ENCODE measurements around the gene ZRANB2. TPM values are rescaled to one million over a fixed set of nuclear protein-coding genes. Genes with fewer than 3 reads are reported as not detected.

ZRANB2 gene
- total RNA-seq, 2 donors from 2014 or later, result 56.3 to 86.7 TPM

DNA sequence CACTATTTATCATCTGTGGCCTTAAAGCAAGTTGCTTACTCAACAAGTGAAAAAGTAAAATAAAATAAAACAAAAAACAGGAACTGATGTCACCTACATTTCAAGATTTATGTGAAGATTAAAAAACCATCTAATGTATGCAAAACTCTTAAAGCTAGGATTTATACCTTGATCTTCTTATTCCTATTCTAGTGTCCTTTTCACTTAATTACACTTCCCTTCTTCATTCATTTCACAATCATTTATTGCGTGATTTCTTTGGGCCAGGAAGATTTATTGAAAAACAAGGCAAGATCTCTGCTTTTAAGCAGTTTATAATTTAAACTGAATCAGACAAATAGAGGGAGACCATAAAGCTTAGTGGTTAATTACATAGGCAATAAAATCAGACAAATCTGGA, 51.9 kb downstream of the ZRANB2 start:
- intact Hi-C loops (cut with DNase I), result no loop called here
- Histone ChIP-seq H3K27ac (no peak overlapping the region), H3K4me1 (no peaks in the 10 kb centered on the region), H3K4me3 (no peak overlapping the region), H3K27me3 (no peaks in the 10 kb centered on the region), H3K36me3 (no peaks in the 10 kb centered on the region), H3K9ac (ENCODE audit: low read depth in 2 of 2, low read length in 2 of 2) (no peak overlapping the region), H3K9me3 (no peaks in the 10 kb centered on the region)
- no peak for DNase-seq
- TF ChIP-seq, protein P1, sequence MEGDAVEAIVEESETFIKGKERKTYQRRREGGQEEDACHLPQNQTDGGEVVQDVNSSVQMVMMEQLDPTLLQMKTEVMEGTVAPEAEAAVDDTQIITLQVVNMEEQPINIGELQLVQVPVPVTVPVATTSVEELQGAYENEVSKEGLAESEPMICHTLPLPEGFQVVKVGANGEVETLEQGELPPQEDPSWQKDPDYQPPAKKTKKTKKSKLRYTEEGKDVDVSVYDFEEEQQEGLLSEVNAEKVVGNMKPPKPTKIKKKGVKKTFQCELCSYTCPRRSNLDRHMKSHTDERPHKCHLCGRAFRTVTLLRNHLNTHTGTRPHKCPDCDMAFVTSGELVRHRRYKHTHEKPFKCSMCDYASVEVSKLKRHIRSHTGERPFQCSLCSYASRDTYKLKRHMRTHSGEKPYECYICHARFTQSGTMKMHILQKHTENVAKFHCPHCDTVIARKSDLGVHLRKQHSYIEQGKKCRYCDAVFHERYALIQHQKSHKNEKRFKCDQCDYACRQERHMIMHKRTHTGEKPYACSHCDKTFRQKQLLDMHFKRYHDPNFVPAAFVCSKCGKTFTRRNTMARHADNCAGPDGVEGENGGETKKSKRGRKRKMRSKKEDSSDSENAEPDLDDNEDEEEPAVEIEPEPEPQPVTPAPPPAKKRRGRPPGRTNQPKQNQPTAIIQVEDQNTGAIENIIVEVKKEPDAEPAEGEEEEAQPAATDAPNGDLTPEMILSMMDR (IDR thresholded peaks at IDR 0.05), result no peak

DNA sequence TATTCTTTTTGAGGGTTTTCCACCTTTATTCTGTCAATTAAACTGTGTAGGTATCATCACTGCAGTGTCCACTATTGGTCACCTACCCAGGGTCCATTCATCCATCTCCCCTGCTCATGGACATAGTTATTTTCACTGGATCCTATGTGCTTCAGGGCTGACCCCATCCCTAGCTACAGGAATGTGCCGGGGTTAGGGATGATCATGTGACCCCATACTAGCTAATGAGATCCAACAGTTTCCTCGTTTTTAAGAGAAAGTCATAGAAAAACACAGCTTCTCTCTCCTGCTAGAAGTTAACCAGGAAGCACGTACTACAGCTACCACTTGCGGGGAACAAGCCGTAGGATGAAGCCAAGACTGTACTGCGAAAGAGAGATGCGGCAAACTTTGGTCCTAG, 52.8 kb downstream of the ZRANB2 start:
- Histone ChIP-seq H3K36me3 (no peaks in the 10 kb centered on the region), H3K27me3 (no peaks in the 10 kb centered on the region), H3K4me3 (no peak overlapping the region), H3K9me3 (no peaks in the 10 kb centered on the region), H3K9ac (ENCODE audit: low read depth in 2 of 2, low read length in 2 of 2) (no peak overlapping the region), H3K4me1 (no peaks in the 10 kb centered on the region), H3K27ac (no peak overlapping the region)
- intact Hi-C loops (cut with DNase I), result no loop called here
- TF ChIP-seq, protein P1 (IDR thresholded peaks at IDR 0.05), result no peak
- DNase-seq, result no peak

DNA sequence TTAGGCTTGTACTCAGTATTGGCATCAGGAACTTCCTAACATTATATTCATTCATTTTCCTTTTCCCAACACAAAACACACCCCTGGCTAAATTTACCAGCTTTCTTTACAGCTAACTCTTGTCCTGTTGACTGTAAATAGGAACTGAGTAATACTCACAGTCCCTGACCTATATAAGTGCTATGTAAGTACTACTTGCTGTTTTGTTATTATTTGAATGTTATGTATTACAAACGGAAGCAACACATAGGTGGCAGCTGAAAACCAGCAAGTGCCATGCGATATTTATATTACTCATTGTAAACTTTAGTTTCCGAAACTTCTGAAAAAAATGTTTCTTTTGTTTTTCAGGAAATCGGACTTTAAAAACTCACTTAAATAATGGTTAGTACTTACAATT, 54.7 kb downstream of the ZRANB2 start:
- DNase-seq, result no peak
- Histone ChIP-seq H3K4me3 (no peak overlapping the region), H3K4me1 (no peaks in the 10 kb centered on the region), H3K9ac (ENCODE audit: low read depth in 2 of 2, low read length in 2 of 2) (no peak overlapping the region), H3K27me3 (no peaks in the 10 kb centered on the region), H3K36me3 (no peaks in the 10 kb centered on the region), H3K27ac (no peak overlapping the region), H3K9me3 (no peaks in the 10 kb centered on the region)
- intact Hi-C loops (cut with DNase I), result no loop called here
- TF ChIP-seq, protein P1 (IDR thresholded peaks at IDR 0.05), result no peak

DNA sequence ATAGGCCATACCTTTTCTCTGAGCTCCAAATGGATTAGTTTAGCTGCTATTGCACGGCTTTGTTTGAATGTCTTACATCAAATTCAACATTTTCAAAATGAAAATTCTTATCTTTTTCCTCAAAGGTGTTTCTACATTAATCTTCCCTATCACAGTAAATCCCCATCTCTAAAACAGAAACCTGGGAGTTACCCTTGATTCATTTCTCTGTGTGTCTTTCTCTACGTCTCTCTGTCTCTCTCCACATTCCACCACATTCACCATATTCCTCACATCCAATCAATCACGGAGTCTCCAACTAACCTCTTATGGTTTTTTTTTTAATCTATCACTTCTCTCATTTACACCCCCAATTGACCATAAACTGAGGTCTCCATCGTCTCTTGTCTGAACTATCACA, 57.3 kb downstream of the ZRANB2 start:
- no peak overlapping the region for H3K4me3 ChIP-seq
- TF ChIP-seq, protein P1 (IDR thresholded peaks at IDR 0.05), result no peak
- intact Hi-C loops (cut with DNase I), result no loop called here

DNA sequence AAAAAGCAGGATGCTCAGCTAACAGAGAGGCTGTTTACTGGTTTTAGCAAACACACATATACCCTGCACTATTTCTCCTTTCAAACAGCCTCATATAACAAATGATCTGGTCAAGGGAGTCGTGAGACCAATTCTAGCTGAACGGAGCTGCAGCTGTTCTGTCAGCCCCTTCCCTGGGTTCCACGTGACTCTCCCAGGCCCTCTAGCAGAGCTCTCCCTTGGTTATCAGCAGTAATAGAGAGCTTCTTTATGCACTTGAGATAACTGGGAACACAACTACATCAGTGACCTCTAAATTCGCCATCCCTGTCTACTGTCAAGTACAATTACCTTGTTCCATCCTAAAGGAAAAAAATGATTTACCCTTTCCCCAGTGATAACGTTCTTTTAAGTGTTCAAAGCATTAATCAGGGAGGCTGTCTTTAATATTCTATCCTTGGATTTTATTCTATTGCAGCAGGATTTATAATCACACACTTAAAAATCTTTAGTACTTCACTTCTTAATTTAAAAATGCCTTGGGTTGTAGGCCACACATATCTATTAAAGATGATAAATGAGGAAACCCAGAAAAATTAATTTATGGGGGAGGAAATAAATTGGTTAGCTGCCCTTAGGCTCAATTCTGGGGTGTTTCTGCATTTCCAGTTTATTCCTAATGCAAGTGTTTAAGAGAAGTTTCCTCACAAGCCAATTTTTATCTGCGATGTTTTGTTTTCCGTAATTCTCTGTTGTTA, 61.4 kb downstream of the ZRANB2 start:
- no peak for DNase-seq
- intact Hi-C loops (cut with DNase I), result no loop called here

More for the DNA sequence above, 57.3 kb downstream of the ZRANB2 start:
- H3K27me3 ChIP-seq, result no peaks in the 10 kb centered on the region
- no peak for DNase-seq
- no peak overlapping the region for H3K9ac ChIP-seq (ENCODE audit: low read depth in 2 of 2, low read length in 2 of 2)
- H3K27ac ChIP-seq, result no peak overlapping the region
- H3K36me3 ChIP-seq, result no peaks in the 10 kb centered on the region
- H3K4me1 ChIP-seq, result no peaks in the 10 kb centered on the region
- no peaks in the 10 kb centered on the region for H3K9me3 ChIP-seq

More for the DNA sequence above, 61.4 kb downstream of the ZRANB2 start:
- TF ChIP-seq, protein P1 (IDR thresholded peaks at IDR 0.05), result no peak
- Histone ChIP-seq H3K9ac (ENCODE audit: low read depth in 2 of 2, low read length in 2 of 2) (no peak overlapping the region), H3K9me3 (no peaks in the 10 kb centered on the region), H3K27ac (no peak overlapping the region), H3K27me3 (no peaks in the 10 kb centered on the region), H3K4me1 (no peaks in the 10 kb centered on the region), H3K36me3 (no peaks in the 10 kb centered on the region), H3K4me3 (no peak overlapping the region)
